B cell (primary cell): Measurements from ENCODE around the gene FLCN. TPM values are rescaled to one million over a fixed set of nuclear protein-coding genes. Genes with fewer than 3 reads are reported as not detected.

Source experiments
- ATAC-seq: fragments of 200-7000 bp; cut with Tn5 transposase; one replicate; pipeline ENCODE4 v1.10.0; 2021; ENCODE audit warnings: low read depth, mild to moderate bottlenecking, moderate number of reproducible peaks, moderate library complexity
- CTCF ChIA-PET: fragments of 350-600 bp; sonication (Branson Sonifier 250); formaldehyde crosslinking; loops from one replicate; lab custom pipeline; 2021; ENCODE audit warnings: antibody characterized with exemption, inconsistent platforms; lab: Charles Lee
- POLR2A ChIA-PET: fragments of 350-600 bp; sonication (Branson Sonifier 250); formaldehyde crosslinking; loops from one replicate; lab custom pipeline; 2021; ENCODE audit warnings: antibody characterized with exemption; lab: Charles Lee
- DNase-seq: peaks from one replicate; pipeline ENCODE4 v3.0.0; 2013
- H2AFZ ChIP-seq: 2 replicates; pipeline ENCODE4 v1.6.1; 2012; ENCODE audit warnings: mild to moderate bottlenecking, low read depth, low read length; ENCODE audit not compliant: insufficient read depth, poor library complexity, severe bottlenecking
- H3K27ac ChIP-seq, 2 donors: 1 replicate in 1 of 2; 2 replicates in 1 of 2; pipeline ENCODE4 v1.5.1; 2012 to 2013; ENCODE audit warnings: low read length in 2 of 2, mild to moderate bottlenecking in 2 of 2, moderate library complexity in 1 of 2
- H3K27me3 ChIP-seq, 4 experiments: fragments of 200-600 bp in 1 of 4; sonication (generic) in 1 of 4; replicated peaks in 1 of 4; 1 replicate in 2 of 4; 2 replicates in 2 of 4; pipeline versions ENCODE4 v1.6.1 to v1.7.0; 2013 to 2016; ENCODE audit warnings: low read length in 3 of 4, mild to moderate bottlenecking in 2 of 4, mixed read lengths in 1 of 4, moderate library complexity in 1 of 4; ENCODE audit not compliant: insufficient read depth in 4 of 4, control insufficient read depth in 3 of 4; ENCODE audit errors: control extremely low read depth in 1 of 4
- H3K36me3 ChIP-seq, 2 experiments: replicated peaks in 1 of 2; 1 replicate in 1 of 2; 2 replicates in 1 of 2; pipeline versions ENCODE4 v1.6.1 to v1.7.1; 2013; ENCODE audit warnings: low read length in 1 of 2; ENCODE audit not compliant: insufficient read depth in 2 of 2, control insufficient read depth in 1 of 2; ENCODE audit errors: control extremely low read depth in 1 of 2, extremely low read depth in 1 of 2
- H3K4me1 ChIP-seq, 2 donors: fragments of 200-600 bp in 1 of 2; sonication (generic) in 1 of 2; 1 replicate in 1 of 2; 2 replicates in 1 of 2; pipeline versions ENCODE4 v1.5.1 to v1.6.1; 2013 to 2017; ENCODE audit warnings: low read length in 2 of 2; ENCODE audit not compliant: control insufficient read depth in 2 of 2, insufficient read depth in 2 of 2
- H3K4me2 ChIP-seq: replicated peaks from 2 replicates; pipeline ENCODE3; 2012; ENCODE audit warnings: mild to moderate bottlenecking, low read depth, low read length; ENCODE audit not compliant: poor library complexity, severe bottlenecking
- H3K4me3 ChIP-seq, 5 experiments: fragments of 200-600 bp in 1 of 5; sonication (generic) in 1 of 5; 1 replicate in 3 of 5; 2 replicates in 2 of 5; pipeline versions ENCODE4 v1.5.1 to v1.7.0; 2011 to 2016; ENCODE audit warnings: low read length in 4 of 5, mild to moderate bottlenecking in 4 of 5, low read depth in 2 of 5, control low read depth in 1 of 5, moderate library complexity in 1 of 5; ENCODE audit not compliant: insufficient read depth in 1 of 5; ENCODE audit errors: control extremely low read depth in 1 of 5, extremely low read depth in 1 of 5
- H3K79me2 ChIP-seq: fragments of 200-600 bp; sonication (generic); one replicate; pipeline ENCODE4 v1.6.0; 2016; ENCODE audit warnings: low read length; ENCODE audit not compliant: control insufficient read depth, insufficient read depth
- H3K9ac ChIP-seq: fragments of 200-600 bp; sonication (generic); 2 replicates; pipeline ENCODE4 v1.6.1; 2017; ENCODE audit warnings: mild to moderate bottlenecking, low read length, moderate library complexity
- H3K9me3 ChIP-seq, 3 donors: one replicate each; pipeline versions ENCODE4 v1.6.1 to v1.7.1; 2013; ENCODE audit warnings: low read length in 2 of 3; ENCODE audit not compliant: control insufficient read depth in 2 of 3, insufficient read depth in 1 of 3; ENCODE audit errors: control extremely low read depth in 1 of 3
- H4K20me1 ChIP-seq: 2 replicates; pipeline ENCODE4 v1.6.0; 2012; ENCODE audit warnings: mild to moderate bottlenecking, low read length; ENCODE audit not compliant: insufficient read depth, control insufficient read depth, poor library complexity, severe bottlenecking
- H3K27ac Mint-ChIP-seq: one replicate; pipeline ENCODE4 v1.8.0; 2021; ENCODE audit warnings: mixed read lengths
- H3K27me3 Mint-ChIP-seq: one replicate; pipeline ENCODE4 v1.8.0; 2021; ENCODE audit warnings: mixed read lengths
- H3K4me1 Mint-ChIP-seq: one replicate; pipeline ENCODE4 v1.8.0; 2021; ENCODE audit warnings: mixed read lengths
- H3K4me3 Mint-ChIP-seq: one replicate; pipeline ENCODE4 v1.8.0; 2021; ENCODE audit warnings: mixed read lengths
- H3K9me3 Mint-ChIP-seq: one replicate; pipeline ENCODE4 v1.8.0; 2022; ENCODE audit warnings: mixed read lengths; ENCODE audit not compliant: insufficient read depth
- EZH2 ChIP-seq: IDR thresholded peaks from 2 replicates; pipeline ENCODE4 v1.6.1; 2012; ENCODE audit warnings: borderline replicate concordance, low read depth, mild to moderate bottlenecking, moderate library complexity, low read length; ENCODE audit not compliant: insufficient read depth, poor library complexity, severe bottlenecking
- WGBS: methylation state at CpG from one replicate; pipeline ENCODE4 v1.1.5; 2013; ENCODE audit warnings: missing lambda C conversion rate; ENCODE audit not compliant: insufficient coverage; 5-methylcytosine and 5-hydroxymethylcytosine counted together
- intact Hi-C: fragments of 100-400 bp; cut with micrococcal nuclease; formaldehyde crosslinking; loops from one replicate; pipeline ENCODE4 v1.10.0; 2022
- polyA plus RNA-seq: library from polyadenylated mRNA; depleted of rRNA; stranded (reverse); fragments of >200 nt; gene quantifications from 2 replicates; pipeline ENCODE4 v1.2.3, GENCODE V29; 2012
- total RNA-seq, 2 donors: library from RNA; stranded (reverse); fragments of 120-200 nt in 1 of 2; gene quantifications; 1 replicate in 1 of 2; 2 replicates in 1 of 2; pipeline versions ENCODE4 v1.2.3 to v1.2.4, GENCODE V29; 2013 to 2022
- TF ChIP-seq, protein P1 (sequence below): fragments of 200-600 bp; IDR thresholded peaks from one replicate; pipeline ENCODE4 v1.8.0; 2022; ENCODE audit warnings: antibody characterized with exemption, mild to moderate bottlenecking

The FLCN gene
- total and polyA plus RNA-seq, 2 donors (not counting 1 experiment from before 2014, with no cell fraction given) = 36.6 to 128 TPM

DNA sequence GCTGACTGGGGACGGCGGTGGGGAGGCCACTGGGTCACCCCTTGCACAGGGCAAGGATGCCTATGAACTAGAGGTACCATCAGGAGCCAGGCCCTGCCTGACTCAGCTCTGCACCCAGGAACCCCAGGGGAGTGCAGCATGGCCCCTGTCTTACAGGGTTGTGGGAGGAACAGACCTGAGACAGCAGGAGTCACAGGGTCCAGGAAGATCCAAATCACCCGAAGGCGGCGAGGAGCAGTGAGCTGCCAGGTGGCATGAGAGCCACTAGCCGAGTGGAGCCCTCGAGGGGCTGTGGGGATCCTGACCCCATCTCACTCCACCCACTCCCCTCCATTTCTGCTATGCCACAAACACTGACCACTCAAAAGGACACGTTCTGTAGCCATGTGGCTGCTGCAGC is 61.6 kb downstream of the FLCN start:
- no peaks in the 10 kb centered on the region for H3K9me3 Mint-ChIP-seq
- H3K9me3 ChIP-seq = no peaks in the 10 kb centered on the region
- no peaks in the 10 kb centered on the region for H3K27me3 ChIP-seq
- ChIA-PET POLR2A (interaction anchor here (0.5 to 1.2 kb wide), 2 partner anchors 62 to 111 kb away, joined by 3 read pairs; no protein-coding TSS in a partner anchor), CTCF (interaction anchor here (1.1 kb wide), 1 partner anchor 169 kb away, joined by 3 read pairs; no protein-coding TSS in a partner anchor)
- ATAC-seq (no peak), DNase-seq (no peak)
- H2AFZ ChIP-seq = no peak overlapping the region
- H4K20me1 ChIP-seq = peaks cover 9% of the 10 kb centered on the region
- no peaks in the 10 kb centered on the region for H3K27me3 Mint-ChIP-seq
- H3K4me1 ChIP-seq = peaks cover 20 to 23% of the 10 kb centered on the region in 2 donors
- 100% methylated on average over 3 of the region's 8 CpGs for WGBS
- H3K27ac ChIP-seq = peak overlapping the region; percentile 59 to 63
- H3K9ac ChIP-seq = peak overlapping the region; percentile 12
- intact Hi-C loops = no loop called here
- H3K27ac Mint-ChIP-seq = peak overlapping the region; percentile 88
- peak overlapping the region; percentile 63 for H3K4me2 ChIP-seq
- H3K4me1 Mint-ChIP-seq = peaks cover 38% of the 10 kb centered on the region
- TF ChIP-seq, protein P1, sequence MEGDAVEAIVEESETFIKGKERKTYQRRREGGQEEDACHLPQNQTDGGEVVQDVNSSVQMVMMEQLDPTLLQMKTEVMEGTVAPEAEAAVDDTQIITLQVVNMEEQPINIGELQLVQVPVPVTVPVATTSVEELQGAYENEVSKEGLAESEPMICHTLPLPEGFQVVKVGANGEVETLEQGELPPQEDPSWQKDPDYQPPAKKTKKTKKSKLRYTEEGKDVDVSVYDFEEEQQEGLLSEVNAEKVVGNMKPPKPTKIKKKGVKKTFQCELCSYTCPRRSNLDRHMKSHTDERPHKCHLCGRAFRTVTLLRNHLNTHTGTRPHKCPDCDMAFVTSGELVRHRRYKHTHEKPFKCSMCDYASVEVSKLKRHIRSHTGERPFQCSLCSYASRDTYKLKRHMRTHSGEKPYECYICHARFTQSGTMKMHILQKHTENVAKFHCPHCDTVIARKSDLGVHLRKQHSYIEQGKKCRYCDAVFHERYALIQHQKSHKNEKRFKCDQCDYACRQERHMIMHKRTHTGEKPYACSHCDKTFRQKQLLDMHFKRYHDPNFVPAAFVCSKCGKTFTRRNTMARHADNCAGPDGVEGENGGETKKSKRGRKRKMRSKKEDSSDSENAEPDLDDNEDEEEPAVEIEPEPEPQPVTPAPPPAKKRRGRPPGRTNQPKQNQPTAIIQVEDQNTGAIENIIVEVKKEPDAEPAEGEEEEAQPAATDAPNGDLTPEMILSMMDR = no peak
- TF ChIP-seq EZH2 = no peak
- H3K4me3 Mint-ChIP-seq = peak overlapping the region; percentile 26
- peaks cover 2 to 86% of the 10 kb centered on the region in 2 experiments for H3K36me3 ChIP-seq
- no peak overlapping the region for H3K4me3 ChIP-seq
- H3K79me2 ChIP-seq = no peaks in the 10 kb centered on the region

DNA sequence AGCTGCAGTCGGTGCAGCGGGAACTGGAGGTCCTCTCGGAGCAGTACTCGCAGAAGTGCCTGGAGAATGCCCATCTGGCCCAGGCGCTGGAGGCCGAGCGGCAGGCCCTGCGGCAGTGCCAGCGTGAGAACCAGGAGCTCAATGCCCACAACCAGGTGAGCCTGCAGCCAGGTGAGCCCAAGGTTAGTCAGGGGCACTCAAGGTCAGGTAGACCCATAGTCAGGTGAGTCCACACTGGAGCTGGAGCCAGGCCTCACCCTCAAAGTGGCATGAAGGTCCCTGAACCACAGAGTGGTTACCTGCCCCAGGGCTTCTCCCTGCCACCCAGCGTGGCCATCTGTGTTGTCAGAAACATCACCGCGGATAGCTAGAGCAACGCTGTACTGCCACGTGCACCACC is 63.0 kb downstream of the FLCN start:
- no peak overlapping the region for H3K4me2 ChIP-seq
- Mint-ChIP-seq H3K27ac (no peak overlapping the region), H3K4me1 (peaks cover 33% of the 10 kb centered on the region), H3K9me3 (no peaks in the 10 kb centered on the region), H3K4me3 (no peak overlapping the region), H3K27me3 (no peaks in the 10 kb centered on the region)
- no peak overlapping the region for H2AFZ ChIP-seq
- ChIA-PET POLR2A (no interaction called here), CTCF (no interaction called here)
- peaks cover 9% of the 10 kb centered on the region for H4K20me1 ChIP-seq
- no peak overlapping the region for H3K4me3 ChIP-seq
- no peaks in the 10 kb centered on the region for H3K27me3 ChIP-seq
- H3K27ac ChIP-seq = peak overlapping the region in 1 of 2 donors; percentile 36
- intact Hi-C loops = no loop called here
- WGBS = 97% methylated on average over 14 of the region's 14 CpGs
- TF ChIP-seq, protein P1 = no peak
- no peak for TF ChIP-seq EZH2
- no peaks in the 10 kb centered on the region for H3K79me2 ChIP-seq
- peaks cover 20 to 23% of the 10 kb centered on the region in 2 donors for H3K4me1 ChIP-seq
- DNase-seq (no peak), ATAC-seq (no peak)
- no peak overlapping the region for H3K9ac ChIP-seq
- H3K36me3 ChIP-seq = peaks cover 2 to 81% of the 10 kb centered on the region in 2 experiments
- H3K9me3 ChIP-seq = no peaks in the 10 kb centered on the region
